Measurements from ENCODE around the gene CABCOCO1.

- TF ChIP-seq CTCF (conservative IDR thresholded peaks at IDR 0.05 in 1 of 2, IDR thresholded peaks at IDR 0.05 in 1 of 2; ENCODE audit: extremely low read depth in 1 of 2, insufficient read depth in 1 of 2, low read depth in 1 of 2, low read length in 2 of 2) (no peak), EZH2 (IDR thresholded peaks at IDR 0.05; ENCODE audit: borderline replicate concordance, low read length) (no peak)
Observed at GRCh38 chr10:61664985-61665384, 2.3 kb downstream of the CABCOCO1 start.

All from mammary epithelial cell (primary cell).